Esophagus muscularis mucosa (tissue), 3 donors: Measurements from ENCODE around the gene SDK2.

Experiments
- CTCF ChIP-seq, 3 experiments: fragments of 200-600 bp in 2 of 3; fragments of 450-650 bp in 1 of 3; sonication (generic) in 2 of 3; IDR thresholded peaks; one replicate each; pipeline ENCODE4 v1.5.1; 2017 to 2019; ENCODE audit warnings: antibody characterized with exemption in 3 of 3, mild to moderate bottlenecking in 2 of 3, moderate library complexity in 1 of 3
- POLR2A ChIP-seq: fragments of 450-650 bp; IDR thresholded peaks from one replicate; pipeline ENCODE4 v1.6.1; 2017; ENCODE audit warnings: antibody characterized with exemption, moderate library complexity, mild to moderate bottlenecking, low read depth

- TF ChIP-seq CTCF (IDR thresholded peaks at IDR 0.05) (no peak), POLR2A (no peak)
Measured at GRCh38 chr17:73386561-73386960, 257.7 kb downstream of the SDK2 start.
